GM21390 (cell line): ENCODE results near the gene OXLD1.
"Not testable (repeated sequence)": the region's sequence is repeated elsewhere in the genome, so short reads cannot be mapped to it uniquely, and the experiment has no call there.

Experiments used
- ATAC-seq: cut with Tn5 transposase; IDR thresholded peaks from one replicate; pipeline ENCODE4 v1.9.1; 2021; ENCODE audit not compliant: unreplicated experiment

Gene OXLD1

DNA sequence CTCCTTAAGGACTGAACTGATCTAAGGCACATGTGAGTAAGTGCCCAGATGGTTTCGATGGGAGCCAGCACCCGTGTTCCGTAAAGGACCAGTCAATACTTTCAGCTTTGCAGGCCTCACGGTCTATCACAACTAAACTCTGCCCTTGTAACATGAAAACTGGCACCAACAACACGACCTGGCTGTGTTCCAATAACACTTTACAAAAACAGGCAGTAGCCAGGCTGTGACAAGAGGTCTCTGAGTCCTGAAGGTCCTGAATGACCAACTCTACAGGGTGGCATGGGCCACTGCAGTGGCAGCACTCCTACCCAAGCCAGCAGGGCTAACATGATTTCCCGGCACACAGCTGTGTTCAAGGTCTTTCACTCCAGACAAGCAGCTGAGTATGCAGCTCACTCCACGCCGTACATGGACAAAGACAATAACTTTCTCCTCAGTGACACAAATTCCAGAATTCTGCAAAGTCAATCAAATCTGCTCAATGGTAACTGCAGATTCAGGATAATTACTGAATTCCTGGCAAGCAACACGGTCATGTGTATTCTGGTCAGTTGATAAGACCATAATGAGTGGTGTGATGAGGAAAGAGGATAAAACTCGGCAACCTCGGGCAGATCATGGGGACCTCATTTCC is 44.8 kb downstream of the OXLD1 start:
- ATAC-seq, result no peak

- ATAC-seq, result not testable (repeated sequence)
Observed at GRCh38 chr17:81618307-81618706, 48.1 kb downstream of the OXLD1 start.

GRCh38 chr17:81616877-81617276 is 49.5 kb downstream of the OXLD1 start:
- ATAC-seq, result no peak

DNA sequence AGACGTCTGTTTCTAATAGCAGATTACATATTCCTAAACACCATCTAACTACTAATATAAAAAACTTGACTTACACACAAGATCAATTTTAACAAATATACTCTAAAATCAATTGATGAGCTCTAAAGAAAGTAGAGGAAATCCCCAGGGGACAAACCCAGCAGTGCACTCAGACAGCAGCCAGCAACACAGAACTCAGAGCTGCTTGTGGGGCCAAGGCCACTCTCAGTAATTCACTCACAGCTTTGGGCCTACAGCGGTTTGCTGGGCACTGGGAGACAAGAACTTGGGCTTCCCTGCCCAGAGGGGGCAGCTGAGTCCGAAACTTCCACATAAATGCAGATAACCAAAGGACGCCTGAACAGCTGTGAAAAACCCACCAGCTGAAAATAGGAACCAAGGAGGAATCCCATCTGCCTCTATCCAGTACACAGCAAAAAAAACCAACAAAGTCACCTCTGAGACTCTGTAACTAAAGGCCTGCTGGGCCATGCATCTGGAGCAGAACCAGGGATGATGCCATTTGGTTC is 50.9 kb downstream of the OXLD1 start:
- no peak for ATAC-seq
